NCI-H345 treated with DMSO at 0.1 percent for 48 hours (cell line): ENCODE measurements around the gene GULP1.
"Not testable (repeated sequence)": the region's sequence is repeated elsewhere in the genome, so short reads cannot be mapped to it uniquely, and the experiment has no call there.

Source experiments
- DNase-seq: peaks from one replicate; lab custom pipeline; 2025; ENCODE audit not compliant: unreplicated experiment; lab: John Stamatoyannopoulos, UW

The GULP1 gene

DNA sequence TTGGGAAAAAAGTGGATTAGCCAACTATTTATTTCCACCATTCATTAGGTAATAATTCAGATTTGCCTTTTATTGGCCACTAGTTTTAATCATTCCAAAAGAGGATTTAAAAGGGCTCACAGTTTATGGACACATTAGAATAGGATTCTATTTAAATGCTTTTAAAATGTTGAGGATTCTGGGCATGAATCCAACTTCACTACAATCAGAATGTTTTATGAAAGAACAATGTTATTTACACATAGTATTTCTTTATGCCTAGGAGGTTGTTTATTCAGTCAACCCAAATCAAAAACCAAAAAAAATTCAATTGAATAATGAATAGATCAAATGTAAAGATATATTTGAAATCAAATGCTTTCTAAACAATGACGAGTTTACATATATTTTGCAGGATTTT, 232.2 kb downstream of the GULP1 start:
- peak; percentile 19 for DNase-seq

DNA sequence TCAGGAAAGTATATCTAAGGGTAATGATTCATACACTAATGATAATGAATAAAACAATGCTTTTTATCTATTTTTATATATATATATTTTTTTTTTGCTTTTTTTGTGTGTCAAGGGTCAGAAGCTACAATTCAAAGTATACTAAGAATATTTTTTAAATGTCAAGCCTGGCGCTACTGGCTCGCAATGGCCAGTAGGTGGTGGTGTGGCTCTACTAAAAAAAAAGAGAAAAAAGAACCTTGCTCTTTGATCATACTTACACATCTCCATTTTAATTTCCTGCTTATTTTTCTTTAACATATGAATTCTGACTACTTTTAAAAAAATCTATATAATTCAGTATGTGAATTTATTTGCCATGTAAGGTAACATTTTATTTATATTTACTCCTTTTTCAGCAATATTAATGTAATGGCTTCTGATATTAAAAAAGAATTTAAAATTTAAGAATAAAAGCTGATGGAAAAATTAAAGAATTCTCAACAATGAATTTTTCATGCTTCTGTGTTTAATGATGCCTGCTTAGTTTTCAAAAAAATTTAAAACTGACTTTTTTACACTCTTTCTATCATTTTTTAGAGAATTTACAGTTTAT, 232.9 kb downstream of the GULP1 start:
- DNase-seq: peak; percentile 18

DNA sequence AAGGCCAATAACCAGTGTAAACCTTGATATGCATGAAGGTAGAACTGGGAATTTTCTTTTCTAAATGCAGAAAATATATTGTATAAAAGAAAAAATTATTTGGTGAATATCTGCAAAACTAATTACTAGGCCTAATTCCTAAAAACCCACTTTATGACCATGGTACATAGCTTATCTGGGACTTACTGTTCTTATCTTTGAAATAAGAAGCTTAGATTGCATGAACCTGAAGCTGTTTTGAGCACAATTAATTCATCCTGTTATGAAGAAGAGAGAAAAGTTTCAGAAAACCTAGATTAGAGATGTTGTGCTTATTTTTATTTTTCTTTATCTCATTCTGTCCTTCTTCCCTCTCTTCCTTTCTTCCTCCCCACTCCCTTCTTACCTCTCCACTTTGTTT, 235.0 kb downstream of the GULP1 start:
- no peak for DNase-seq

GRCh38 chr2:188527141-188527540, 235.5 kb downstream of the GULP1 start:
- DNase-seq: no peak

DNA sequence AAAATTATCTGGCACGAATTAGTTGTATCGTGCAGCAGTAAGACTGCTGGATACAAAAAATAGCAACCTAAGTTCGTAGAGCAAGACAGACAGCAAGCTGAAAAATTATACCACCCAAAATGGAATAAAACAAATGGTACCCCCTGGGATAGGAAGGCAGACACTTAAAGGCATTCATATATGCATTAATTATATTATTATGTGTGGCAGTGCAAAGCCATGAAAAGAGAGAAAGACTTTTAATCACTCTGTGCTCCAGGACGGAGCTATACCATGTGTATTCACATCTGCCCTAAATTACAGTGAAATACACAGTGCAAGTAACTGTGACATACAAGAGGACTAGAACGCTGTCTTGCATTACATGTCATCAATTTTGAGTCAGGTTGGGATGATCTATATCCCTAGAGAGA, 235.9 kb downstream of the GULP1 start:
- no peak for DNase-seq

DNA sequence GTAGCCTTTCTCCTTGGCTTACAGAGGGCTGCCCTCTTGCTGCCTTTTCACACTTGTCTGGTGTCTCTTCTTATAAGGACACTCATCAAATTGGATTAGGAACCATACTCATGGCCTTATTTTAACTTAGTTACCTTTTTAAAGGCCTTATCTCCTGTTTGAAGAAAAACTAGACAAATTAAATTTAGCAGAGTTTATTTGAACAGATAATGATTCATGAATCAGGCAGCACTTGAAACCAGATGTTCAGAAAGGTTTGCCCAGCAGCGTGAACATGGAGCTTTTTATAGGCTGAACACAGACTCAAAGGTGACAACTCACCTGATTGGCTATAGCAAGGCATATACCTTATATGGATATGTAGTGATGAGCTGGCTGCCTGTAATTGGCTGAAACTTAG, 238.0 kb downstream of the GULP1 start:
- no peak for DNase-seq

DNA sequence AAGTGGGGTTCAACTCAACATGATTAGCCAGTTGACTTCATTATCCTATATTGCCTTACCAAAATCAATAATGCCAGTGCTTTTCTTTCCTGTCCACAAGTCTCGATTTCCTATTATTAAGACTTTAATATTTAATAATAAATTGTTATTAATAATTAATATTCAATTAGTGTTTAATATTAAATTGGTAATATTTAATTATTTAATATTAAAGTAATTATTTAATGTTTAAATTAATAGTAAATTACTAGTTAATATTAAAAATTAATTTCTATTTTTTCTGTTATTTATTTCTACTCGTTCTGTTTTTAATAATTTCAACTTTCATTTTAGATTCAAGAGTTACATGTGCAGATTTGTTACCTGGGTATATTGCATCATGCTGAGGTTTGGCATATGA, 243.2 kb downstream of the GULP1 start:
- DNase-seq: no peak

DNA sequence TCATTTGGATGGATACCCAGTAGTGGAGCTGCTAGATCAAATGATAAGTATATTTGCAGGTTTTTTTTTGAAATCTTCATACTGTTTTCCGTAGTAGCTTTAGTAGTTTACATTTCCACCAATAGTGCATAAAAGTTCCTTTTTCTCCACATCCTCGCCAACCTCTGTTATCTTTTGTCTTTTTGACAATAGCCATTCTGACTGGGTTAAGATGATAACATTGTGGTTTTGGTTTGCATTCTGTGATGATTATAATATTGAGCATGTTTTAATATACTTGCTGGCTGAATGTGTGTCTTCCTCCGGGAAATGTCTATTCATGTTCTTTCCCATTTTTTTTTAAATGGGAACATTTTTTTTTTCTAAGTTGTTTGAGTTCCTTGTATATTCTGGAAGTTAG, 260.0 kb downstream of the GULP1 start:
- DNase-seq: no peak

DNA sequence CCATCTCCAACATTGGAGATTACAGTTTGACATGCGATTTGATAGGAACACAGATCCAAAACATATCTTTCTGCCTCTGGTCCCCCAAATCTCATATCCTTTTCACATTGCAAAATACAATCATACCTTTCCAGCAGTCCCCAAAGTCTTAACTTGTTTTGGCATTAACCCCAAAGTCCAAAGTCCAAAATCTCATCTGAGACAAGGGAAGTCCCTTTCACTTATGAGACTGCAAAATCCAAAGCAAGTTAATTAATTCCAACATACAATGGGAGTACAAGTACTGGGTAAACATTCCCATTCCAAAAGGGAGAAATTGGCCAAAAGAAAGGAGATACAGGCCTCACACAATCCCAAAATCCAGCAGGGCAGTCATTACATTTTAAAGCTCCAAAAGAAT, 265.4 kb downstream of the GULP1 start:
- no peak for DNase-seq

GRCh38 chr2:188559455-188559854, 267.8 kb downstream of the GULP1 start:
- DNase-seq: not testable (repeated sequence)

DNA sequence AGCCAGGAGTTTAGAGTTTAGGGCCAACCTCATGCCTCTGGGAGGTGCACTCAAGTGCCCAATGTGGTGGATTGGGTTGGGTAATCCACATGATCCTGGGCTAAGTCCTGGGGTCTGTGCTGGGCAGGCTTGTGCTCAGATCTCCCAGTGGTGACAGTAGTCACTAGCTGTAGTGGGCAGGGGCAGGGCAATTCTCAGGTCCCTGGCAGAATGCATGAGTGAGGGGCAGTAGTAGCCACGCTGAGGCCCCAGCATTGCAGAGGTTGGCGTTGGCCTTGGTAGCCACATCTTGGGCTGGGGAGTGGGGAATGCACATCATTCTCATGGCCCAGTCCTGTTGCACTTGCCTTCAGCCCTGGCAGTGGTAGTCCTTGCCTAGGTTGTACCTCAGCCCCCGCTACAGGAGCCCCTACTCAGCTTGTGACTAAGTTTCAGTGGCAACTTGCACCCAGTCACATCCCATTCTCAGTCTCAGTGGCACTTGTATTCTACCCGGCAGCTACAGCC, 269.9 kb downstream of the GULP1 start:
- no peak for DNase-seq

DNA sequence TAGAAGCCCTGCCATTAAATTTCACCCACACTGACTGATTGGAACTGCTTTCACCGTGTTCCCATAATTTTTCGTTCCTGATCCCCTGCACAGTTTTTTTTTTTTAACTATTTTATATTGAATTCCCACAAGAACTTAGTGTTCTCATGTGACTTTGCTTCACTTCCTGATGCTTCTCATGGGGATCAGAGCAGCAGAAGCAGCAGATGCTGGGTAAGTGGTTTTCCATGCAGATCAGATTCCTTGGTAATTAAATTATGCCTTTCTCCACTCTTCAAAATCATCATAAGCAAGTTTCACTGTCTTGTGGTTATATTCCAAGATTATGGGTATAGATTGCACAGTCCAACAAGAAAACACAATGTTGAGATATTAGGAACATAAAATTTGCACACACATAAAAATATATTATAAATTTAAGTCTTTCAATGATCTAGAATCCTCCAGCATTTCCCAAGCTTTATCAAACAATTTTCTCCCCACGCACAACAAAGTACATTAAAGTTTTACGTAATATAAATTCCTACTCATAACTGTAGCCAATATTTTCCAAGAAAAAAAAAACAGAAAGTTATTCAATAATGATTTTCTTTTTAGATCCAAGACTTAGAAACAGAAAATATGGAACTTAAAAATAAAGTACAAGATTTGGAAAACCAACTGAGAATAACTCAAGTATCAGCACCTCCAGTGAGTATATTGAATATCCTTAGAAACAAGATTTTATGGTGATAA, 277.9 kb downstream of the GULP1 start:
- no peak for DNase-seq

GRCh38 chr2:188570370-188570769, 278.7 kb downstream of the GULP1 start:
- no peak for DNase-seq

DNA sequence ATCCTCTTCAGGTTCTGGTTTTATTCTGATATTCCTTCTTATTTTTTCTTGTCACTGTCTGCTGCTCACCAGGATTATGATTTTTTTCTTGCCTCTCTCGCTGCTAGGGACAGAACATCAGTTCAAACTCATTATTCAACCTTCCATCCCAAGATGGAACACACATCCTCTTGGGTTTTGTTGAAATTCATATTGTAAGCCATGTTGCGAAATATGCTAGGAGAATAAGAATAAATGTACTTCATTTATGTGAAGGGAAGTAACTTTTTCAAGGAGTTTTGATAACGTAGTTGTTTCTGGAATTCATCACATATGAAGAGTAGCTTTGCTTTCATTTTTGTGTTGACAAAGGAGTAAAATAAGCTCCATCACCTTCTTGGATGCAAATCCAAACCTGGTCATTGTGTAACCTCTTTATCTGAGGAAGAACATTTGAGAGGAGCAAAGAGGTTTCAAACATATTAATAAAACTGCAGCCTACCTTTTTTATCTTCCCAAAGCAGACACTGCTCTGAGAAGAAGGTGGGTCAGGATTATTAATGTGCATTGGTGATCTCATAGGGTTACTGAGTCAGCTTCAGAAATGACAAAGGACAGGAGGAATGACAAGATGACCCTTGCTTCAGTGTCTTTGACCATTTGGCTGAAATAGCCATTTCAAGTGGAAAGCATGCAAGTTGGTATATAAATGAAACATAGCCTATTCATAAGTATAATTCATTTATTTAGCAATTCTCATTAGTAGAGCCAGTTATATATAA, 280.0 kb downstream of the GULP1 start:
- DNase-seq: no peak

GRCh38 chr2:188572592-188572991, 280.9 kb downstream of the GULP1 start:
- DNase-seq: no peak

- DNase-seq: no peak
These were observed 281.8 kb downstream of the GULP1 start for GRCh38 chr2:188573453-188573852.

DNA sequence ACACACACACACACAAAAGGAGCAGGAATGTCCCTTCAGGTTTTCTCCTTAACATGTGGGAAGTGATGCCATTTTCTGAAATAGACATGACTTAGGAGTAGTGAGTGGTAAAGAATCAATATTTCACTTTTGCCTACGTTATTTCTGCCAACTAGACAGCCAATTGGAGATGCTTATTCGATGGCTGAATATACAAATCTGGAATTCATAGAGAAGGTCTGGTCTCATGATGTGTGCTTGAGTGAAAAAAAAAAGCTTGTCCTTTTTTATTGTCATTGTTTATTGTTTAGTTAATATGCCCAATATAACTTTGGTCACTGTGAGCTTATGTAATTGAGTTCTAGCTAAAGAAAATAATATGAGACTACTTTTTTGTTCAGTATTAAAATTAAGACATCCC, 284.3 kb downstream of the GULP1 start:
- DNase-seq: no peak

DNA sequence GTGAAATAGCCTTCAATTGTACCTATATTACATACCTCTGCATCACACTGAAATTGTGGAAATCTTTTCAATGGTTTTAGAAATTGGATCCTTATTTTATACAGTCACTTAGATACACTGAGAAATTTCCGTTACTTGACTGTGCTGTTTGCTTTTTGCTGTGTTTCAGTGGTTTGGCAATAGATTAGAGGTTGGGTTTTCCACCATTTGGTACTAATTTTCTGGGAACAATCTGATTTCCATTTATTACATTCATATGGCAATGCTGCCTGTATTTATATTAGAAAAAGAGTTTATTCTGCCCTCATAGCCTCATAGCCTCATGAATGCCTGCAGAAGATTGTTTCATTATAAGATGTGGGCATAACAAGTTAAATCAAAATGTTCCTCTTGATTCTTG, 285.0 kb downstream of the GULP1 start:
- DNase-seq: no peak

DNA sequence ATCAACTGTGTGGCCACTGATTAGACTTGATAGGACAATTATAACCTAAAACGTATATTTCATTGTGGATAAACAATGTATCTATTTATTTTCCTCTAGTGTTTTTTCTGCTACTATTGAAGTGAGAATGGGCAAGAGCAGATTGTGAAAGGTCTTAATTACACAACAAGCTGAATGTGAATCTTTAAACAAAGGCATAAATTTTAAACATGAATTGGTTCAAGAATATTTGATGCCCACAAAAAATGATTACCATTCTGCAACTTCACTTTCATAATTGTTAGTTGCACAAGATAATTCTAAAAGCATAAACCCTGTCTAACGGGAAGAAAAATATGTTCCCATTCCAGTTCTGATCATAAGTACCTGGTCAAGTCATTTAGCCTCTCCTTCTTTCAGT, 285.6 kb downstream of the GULP1 start:
- no peak for DNase-seq

GRCh38 chr2:188580738-188581137, 289.1 kb downstream of the GULP1 start:
- no peak for DNase-seq

DNA sequence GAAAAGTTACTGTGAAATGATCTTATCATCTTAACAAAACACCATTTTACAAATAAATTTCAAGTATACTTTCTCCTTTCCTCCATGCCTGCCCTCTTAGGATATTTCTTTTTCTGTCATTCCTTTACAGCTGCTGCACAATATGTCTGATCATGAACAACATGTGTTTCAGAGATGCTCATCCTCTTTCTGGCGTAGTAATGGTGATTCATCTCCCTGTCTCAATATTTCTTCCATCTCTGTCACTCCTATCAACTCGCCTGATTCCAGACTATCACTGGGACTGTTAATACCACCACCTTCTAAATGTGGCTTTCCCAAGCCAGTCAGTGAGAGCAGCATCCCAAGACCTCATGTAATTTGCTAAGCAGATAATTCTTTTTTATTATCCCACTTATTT, 290.5 kb downstream of the GULP1 start:
- no peak for DNase-seq

GRCh38 chr2:188588235-188588634, 296.6 kb downstream of the GULP1 start:
- no peak for DNase-seq
